GM21737 (cell line): Measurements from ENCODE around the gene LZTS2.

Source experiments
- ATAC-seq: cut with Tn5 transposase; IDR thresholded peaks from one replicate; pipeline ENCODE4 v1.9.1; 2021; ENCODE audit warnings: mild to moderate bottlenecking, moderate library complexity; ENCODE audit not compliant: unreplicated experiment

The LZTS2 gene

DNA sequence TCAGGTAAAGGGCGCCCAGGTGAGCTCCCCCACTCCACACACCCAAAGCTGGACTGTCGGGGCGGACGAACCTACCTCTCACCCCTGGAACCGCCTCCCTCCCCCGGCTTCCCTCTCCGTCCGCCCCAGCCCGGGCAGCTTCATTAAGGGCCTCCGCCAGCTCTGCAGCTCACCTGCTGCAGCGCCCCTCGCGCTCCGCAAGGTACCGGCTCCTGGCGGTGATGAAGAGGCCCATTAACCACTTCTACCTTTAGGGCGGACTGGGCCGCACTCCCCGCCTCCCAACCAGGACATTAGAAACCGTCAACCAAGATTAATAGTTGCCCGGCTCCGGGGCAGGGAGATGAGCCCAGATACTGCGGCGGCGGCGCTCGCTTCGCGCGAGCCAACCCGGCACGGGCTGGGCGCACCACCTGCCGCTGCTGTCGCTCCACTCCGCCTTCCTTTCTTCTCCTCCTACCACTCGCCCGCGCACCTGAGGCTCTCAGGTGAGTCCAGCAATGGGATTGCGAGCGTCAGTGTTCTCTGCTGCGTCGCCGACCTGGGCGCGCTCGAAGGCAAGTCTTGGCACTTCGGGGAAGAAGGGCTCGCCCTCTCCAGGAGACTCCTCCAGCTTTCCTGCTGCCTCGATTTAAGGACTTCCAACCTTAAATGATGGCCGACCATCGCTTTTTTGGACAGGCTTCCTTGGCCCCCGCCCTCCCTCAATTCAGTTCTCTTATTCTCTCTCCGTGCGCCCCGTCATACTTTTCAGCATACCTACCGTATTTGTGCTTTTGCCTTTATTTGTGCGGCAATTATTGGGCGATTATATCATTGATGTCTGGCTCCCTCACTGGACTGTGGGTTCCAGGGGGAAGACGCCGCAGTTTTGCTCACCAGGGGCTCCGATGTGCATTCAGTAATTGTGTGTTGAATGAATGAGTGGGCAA is 48.6 kb downstream of the LZTS2 start:
- ATAC-seq = no peak

GRCh38 chr10:101050208-101051069 is 50.8 kb downstream of the LZTS2 start:
- ATAC-seq = no peak

DNA sequence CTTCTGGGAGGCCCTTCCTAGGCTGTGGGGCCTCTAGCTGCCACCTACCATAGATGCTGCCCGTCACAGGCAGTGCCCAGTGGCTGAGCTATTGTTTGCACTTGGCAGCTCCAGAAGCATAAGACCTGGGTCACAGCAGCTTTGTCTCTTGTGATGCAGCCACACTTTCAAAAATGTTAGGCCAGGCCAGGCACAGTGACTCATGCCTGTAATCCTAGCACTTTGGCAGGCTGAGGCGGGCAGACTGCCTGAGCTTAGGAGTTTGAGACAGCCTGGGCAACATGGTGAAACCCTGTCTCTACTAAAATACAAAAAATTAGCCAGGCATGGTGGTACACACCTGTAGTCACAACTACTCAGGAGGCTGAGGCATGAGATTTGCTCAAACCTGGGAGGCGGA is 52.7 kb downstream of the LZTS2 start:
- no peak for ATAC-seq

- ATAC-seq = no peak
These were observed 53.9 kb downstream of the LZTS2 start for GRCh38 chr10:101053516-101053915.

DNA sequence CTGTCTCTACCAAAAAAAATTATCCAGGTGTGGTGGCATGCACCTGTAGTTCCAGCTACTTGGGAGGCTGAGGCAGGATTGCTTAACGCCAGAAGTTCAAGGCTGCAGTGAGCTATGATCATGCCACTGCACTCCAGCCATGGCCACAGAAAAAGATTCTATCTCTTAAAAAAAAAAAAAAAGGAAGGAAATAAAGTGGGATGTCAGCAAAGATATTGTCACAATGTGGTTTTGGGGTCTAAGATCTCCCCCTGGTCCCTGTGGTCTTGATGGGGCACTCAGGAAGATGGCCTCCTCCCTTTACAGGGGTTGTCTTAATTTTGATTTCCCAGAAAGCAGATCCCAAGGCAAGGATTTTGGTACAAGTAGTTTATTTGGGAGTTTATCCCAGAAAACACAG is 54.7 kb downstream of the LZTS2 start:
- ATAC-seq = no peak

GRCh38 chr10:101054876-101055275 is 55.3 kb downstream of the LZTS2 start:
- ATAC-seq = no peak

- no peak for ATAC-seq
These were observed 55.8 kb downstream of the LZTS2 start for GRCh38 chr10:101055411-101055810.

DNA sequence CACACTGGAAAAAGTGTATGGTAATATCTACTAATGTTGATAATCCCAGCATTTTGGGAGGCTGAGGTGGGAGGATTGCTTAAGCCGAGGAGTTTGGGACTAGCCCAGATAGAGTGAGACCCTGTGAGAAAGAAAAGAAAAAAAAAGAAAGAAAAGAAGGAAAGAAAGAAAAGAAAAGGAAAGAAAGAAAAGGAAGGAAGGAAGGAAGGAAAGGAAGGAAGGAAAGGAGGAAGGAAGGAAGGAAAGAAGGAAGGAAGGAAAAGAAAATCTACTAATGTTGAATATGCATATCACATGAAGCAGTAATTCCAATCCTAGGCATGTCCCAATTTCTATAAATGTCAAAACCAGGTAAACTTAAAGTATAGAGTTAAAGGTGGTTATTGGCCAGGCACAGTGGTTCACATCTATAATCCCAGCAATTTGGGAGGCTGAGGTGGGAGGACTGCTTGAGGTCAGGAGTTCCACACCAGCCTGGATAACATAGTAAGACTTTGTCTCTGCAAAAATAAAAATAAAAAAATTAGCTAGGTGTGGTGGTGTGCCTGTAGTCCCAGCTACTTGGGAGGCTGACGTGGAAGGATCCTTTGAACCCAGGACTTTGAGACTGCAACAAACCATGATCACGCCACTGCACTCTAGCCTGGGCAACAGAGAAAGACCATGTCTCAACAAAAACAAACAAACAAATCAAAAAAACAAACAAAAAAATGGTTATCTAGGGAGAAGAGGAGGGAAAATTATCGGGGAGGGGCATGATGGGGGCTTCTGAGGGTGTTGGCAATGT is 57.0 kb downstream of the LZTS2 start:
- no peak for ATAC-seq
